PC-3 (cell line): ENCODE measurements around the gene CALML4. TPM values are rescaled to one million over a fixed set of nuclear protein-coding genes. Genes with fewer than 3 reads are reported as not detected.
A peak's percentile ranks its signal among the peaks of the same experiment; 100 is the strongest.

Experiments used
- ATAC-seq: fragments of 200-7000 bp; cut with Tn5 transposase; 2 replicates; pipeline ENCODE4 v1.9.1; 2020; ENCODE audit warnings: mild to moderate bottlenecking, moderate library complexity
- BruUV-seq: library from RNA; stranded (reverse); fragments of 400-500 nt; replicated peaks from 2 replicates; lab custom pipeline; 2021; lab: Mats Ljungman, UMichigan
- CTCF ChIA-PET: fragments of 300-600 bp; sonication (Branson Sonifier 250); formaldehyde crosslinking; loops from one replicate; lab custom pipeline; 2022; ENCODE audit warnings: antibody characterized with exemption; lab: Charles Lee
- POLR2A ChIA-PET: fragments of 300-600 bp; sonication (Branson Sonifier 250); formaldehyde crosslinking; loops from one replicate; lab custom pipeline; 2022; ENCODE audit warnings: antibody characterized with exemption; ENCODE audit not compliant: unreplicated experiment; lab: Charles Lee
- DNase-seq: peaks from one replicate; pipeline ENCODE4 v3.0.0-alpha.2; 2015
- H2AFZ ChIP-seq: fragments of 300-600 bp; sonication (generic); 2 replicates; pipeline ENCODE4 v1.6.0; 2016; ENCODE audit warnings: antibody characterized with exemption, low read length
- H3F3A ChIP-seq: fragments of 300-600 bp; sonication (generic); one replicate; pipeline ENCODE4 v1.6.0; 2017; ENCODE audit warnings: antibody characterized with exemption, low read length, control low read depth, mild to moderate bottlenecking; ENCODE audit not compliant: unreplicated experiment
- H3K27ac ChIP-seq: fragments of 300-600 bp; sonication (generic); 2 replicates; pipeline ENCODE4 v1.5.1; 2016; ENCODE audit warnings: mild to moderate bottlenecking, low read length
- H3K27me3 ChIP-seq: fragments of 300-600 bp; sonication (generic); 2 replicates; pipeline ENCODE4 v1.6.1; 2016; ENCODE audit warnings: low read length, mixed read lengths
- H3K36me3 ChIP-seq: fragments of 300-600 bp; sonication (generic); 2 replicates; pipeline ENCODE4 v1.6.1; 2016; ENCODE audit warnings: low read depth, mixed run types, low read length, mixed read lengths
- H3K4me1 ChIP-seq: fragments of 300-600 bp; sonication (generic); 2 replicates; pipeline ENCODE4 v1.5.1; 2016; ENCODE audit warnings: low read length; ENCODE audit not compliant: insufficient read depth
- H3K4me2 ChIP-seq: fragments of 300-600 bp; sonication (generic); 2 replicates; pipeline ENCODE4 v1.6.0; 2016; ENCODE audit warnings: low read length
- H3K4me3 ChIP-seq: fragments of 300-600 bp; sonication (generic); 2 replicates; pipeline ENCODE4 v1.5.1; 2016; ENCODE audit warnings: mild to moderate bottlenecking, low read length, mixed read lengths
- H3K79me2 ChIP-seq: fragments of 300-600 bp; sonication (generic); 2 replicates; pipeline ENCODE4 v1.6.1; 2017; ENCODE audit warnings: low read length, mixed read lengths
- H3K9ac ChIP-seq: fragments of 300-600 bp; sonication (generic); 2 replicates; pipeline ENCODE4 v1.6.0; 2016; ENCODE audit warnings: mild to moderate bottlenecking, low read length
- H3K9me2 ChIP-seq: fragments of 300-600 bp; sonication (generic); replicated peaks from 2 replicates; pipeline ENCODE4 v1.6.1; 2016; ENCODE audit warnings: mixed run types, low read length, mixed read lengths
- H3K9me3 ChIP-seq: fragments of 300-600 bp; sonication (generic); 2 replicates; pipeline ENCODE4 v1.6.1; 2016; ENCODE audit warnings: low read length, mixed read lengths
- H4K20me1 ChIP-seq: fragments of 300-600 bp; sonication (generic); 2 replicates; pipeline ENCODE4 v1.6.1; 2016; ENCODE audit warnings: low read length, mixed read lengths
- CTCF ChIP-seq: fragments of 300-600 bp; sonication (generic); conservative IDR thresholded peaks from 2 replicates; pipeline ENCODE4 v1.5.1; 2017; ENCODE audit warnings: antibody characterized with exemption, low read depth, mild to moderate bottlenecking, low read length
- EZH2 ChIP-seq: fragments of 300-600 bp; sonication (generic); IDR thresholded peaks from one replicate; pipeline ENCODE4 v1.6.1; 2017; ENCODE audit warnings: antibody characterized with exemption, mild to moderate bottlenecking, low read length; ENCODE audit not compliant: unreplicated experiment
- EZH2phosphoT487 ChIP-seq: fragments of 300-600 bp; sonication (generic); IDR thresholded peaks from 2 replicates; pipeline ENCODE4 v1.6.1; 2018; ENCODE audit warnings: mild to moderate bottlenecking, antibody characterized with exemption, low read length, borderline replicate concordance
- intact Hi-C: fragments of 100-400 bp; cut with micrococcal nuclease; formaldehyde crosslinking; loops from 2 replicates; pipeline ENCODE4 v1.9.0; 2023
- total RNA-seq: library from RNA; depleted of rRNA; stranded (reverse); fragments of >200 nt; gene quantifications from 2 replicates; pipeline ENCODE4 v1.2.3, GENCODE V29; 2014

The CALML4 gene
- total RNA-seq, 1 experiment from 2014 or later, result 4.8 TPM

DNA sequence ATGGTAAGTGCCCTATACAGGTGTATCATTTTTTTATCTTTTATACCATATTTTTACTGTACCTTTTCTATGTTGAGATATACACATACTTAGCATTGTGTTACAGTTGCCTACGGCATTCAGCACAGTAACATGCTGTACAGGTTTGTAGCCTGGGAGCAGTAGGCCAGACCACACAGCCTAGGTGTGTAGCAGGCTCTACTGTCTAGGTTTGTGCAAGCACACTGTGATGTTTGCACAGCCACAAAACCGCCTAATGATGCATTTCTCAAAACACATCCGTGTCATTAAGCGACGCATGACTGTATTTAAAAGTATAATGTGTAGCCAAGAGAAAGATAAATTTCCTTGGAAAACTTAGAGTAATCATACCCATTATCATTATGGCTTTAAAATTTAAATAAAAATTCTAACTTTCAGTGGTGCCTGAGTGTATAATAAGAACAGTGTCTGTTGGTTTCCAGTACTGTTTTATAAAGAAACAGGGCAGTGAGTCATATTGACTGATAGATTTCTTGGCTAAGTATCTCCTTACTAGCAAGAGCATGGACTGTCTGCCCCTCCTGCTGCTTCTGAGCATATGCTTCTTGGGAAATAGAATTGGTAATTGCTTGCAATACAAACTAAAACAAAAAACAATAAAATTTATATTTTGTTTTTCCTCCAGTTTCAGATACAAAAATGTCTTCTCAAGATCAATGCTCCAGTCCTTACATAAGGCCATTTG is 18.3 kb downstream of the CALML4 start:
- no peaks in the 10 kb centered on the region for H3F3A ChIP-seq
- H3K9ac ChIP-seq, result no peak overlapping the region
- no peaks in the 10 kb centered on the region for H3K4me1 ChIP-seq
- no peak overlapping the region for H3K4me2 ChIP-seq
- ChIA-PET POLR2A (no interaction called here), CTCF (no interaction called here)
- peak; percentile 91 for ATAC-seq
- peak; percentile 19 for DNase-seq
- no TSS peak for BruUV-seq
- intact Hi-C loops, result no loop called here
- H3K9me3 ChIP-seq, result no peaks in the 10 kb centered on the region
- peaks cover 23% of the 10 kb centered on the region; the same call in 1 of the 2 replicates for H3K36me3 ChIP-seq
- no peaks in the 10 kb centered on the region for H3K9me2 ChIP-seq
- no peaks in the 10 kb centered on the region for H4K20me1 ChIP-seq
- no peak overlapping the region for H2AFZ ChIP-seq
- TF ChIP-seq EZH2 (no peak), EZH2phosphoT487 (no peak), CTCF (no peak)
- no peaks in the 10 kb centered on the region for H3K79me2 ChIP-seq
- no peak overlapping the region for H3K27ac ChIP-seq
- H3K27me3 ChIP-seq, result no peaks in the 10 kb centered on the region
- no peak overlapping the region for H3K4me3 ChIP-seq

- no peak for TF ChIP-seq EZH2phosphoT487
- Histone ChIP-seq H3K4me2 (no peak overlapping the region), H3K36me3 (peaks cover 25% of the 10 kb centered on the region; the same call in 1 of the 2 replicates), H3K9ac (no peak overlapping the region), H3F3A (no peaks in the 10 kb centered on the region), H3K4me3 (no peak overlapping the region), H3K9me3 (no peaks in the 10 kb centered on the region), H3K27ac (no peak overlapping the region), H2AFZ (no peak overlapping the region), H3K27me3 (no peaks in the 10 kb centered on the region), H3K79me2 (no peaks in the 10 kb centered on the region), H3K4me1 (no peaks in the 10 kb centered on the region), H3K9me2 (no peaks in the 10 kb centered on the region), H4K20me1 (no peaks in the 10 kb centered on the region)
- BruUV-seq, result no TSS peak
- intact Hi-C loops, result no loop called here
- CTCF ChIA-PET, result no interaction called here
- POLR2A ChIA-PET, result no interaction called here
- no peak for DNase-seq
- ATAC-seq, result no peak
Measured at GRCh38 chr15:68184616-68185480, 20.3 kb downstream of the CALML4 start.

DNA sequence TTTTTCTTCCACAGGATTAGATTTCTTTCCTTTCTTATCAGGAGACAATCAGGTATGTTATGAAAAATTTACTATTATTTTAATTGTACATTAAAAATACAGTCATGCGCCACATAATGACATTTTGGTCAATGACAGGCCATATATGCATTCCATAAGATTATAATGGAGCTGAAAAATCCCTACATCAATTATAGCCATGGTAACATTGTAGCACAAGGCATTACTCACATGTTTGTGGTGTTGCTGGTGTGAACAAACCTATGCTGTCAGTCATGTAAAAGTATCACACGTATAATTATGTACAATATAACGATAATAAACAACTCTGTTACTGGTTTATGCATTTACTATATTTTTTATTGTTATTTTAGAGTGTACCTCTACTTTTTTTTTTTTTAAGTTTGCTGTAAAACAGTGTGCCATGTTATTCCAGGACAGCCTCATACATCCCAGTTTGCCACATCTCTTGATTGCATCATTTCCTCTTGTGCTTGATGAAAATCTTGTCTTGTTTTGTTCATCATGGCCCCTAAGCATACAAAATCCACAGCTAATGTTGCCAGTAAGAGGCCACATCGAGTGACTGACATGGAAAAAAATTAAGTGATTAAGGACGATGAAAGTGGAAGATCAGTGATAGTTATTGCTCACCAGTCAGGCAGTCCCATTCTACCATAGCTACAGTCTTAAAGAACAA is 21.4 kb downstream of the CALML4 start:
- H3K79me2 ChIP-seq, result no peaks in the 10 kb centered on the region
- H3K27ac ChIP-seq, result no peak overlapping the region
- H2AFZ ChIP-seq, result no peak overlapping the region
- intact Hi-C loops, result no loop called here
- no peaks in the 10 kb centered on the region for H3K9me3 ChIP-seq
- CTCF ChIA-PET, result no interaction called here
- no peaks in the 10 kb centered on the region for H3K27me3 ChIP-seq
- DNase-seq (no peak), ATAC-seq (no peak)
- H3K9ac ChIP-seq, result no peak overlapping the region
- no TSS peak for BruUV-seq
- H3F3A ChIP-seq, result no peaks in the 10 kb centered on the region
- H3K4me2 ChIP-seq, result no peak overlapping the region
- POLR2A ChIA-PET, result no interaction called here
- no peak for TF ChIP-seq CTCF
- no peak for TF ChIP-seq EZH2
- no peak for TF ChIP-seq EZH2phosphoT487
- no peak overlapping the region for H3K4me3 ChIP-seq
- H3K4me1 ChIP-seq, result no peaks in the 10 kb centered on the region
- H3K36me3 ChIP-seq, result peaks cover 25% of the 10 kb centered on the region; the same call in 1 of the 2 replicates
- no peaks in the 10 kb centered on the region for H3K9me2 ChIP-seq
- no peaks in the 10 kb centered on the region for H4K20me1 ChIP-seq
